K562 (cell line): Measurements from ENCODE around the gene GABRQ. TPM values are rescaled to one million over a fixed set of nuclear protein-coding genes. Genes with fewer than 3 reads are reported as not detected.

Experiments used
- CEBPG ChIP-seq, 3 experiments: fragments of 200-800 bp in 1 of 3; sonication (Bioruptor generic) in 1 of 3; sonication (generic) in 1 of 3; formaldehyde crosslinking in 1 of 3; IDR thresholded peaks in 2 of 3; conservative IDR thresholded peaks in 1 of 3; 2 replicates each; pipeline versions ENCODE4 v1.6.1 to v1.8.0; 2016 to 2022; ENCODE audit warnings: missing compliant biosample characterization in 2 of 3, missing genetic modification characterization in 2 of 3, mild to moderate bottlenecking in 1 of 3, missing genetic modification reagents in 1 of 3
- ERF ChIP-seq: fragments of 450-650 bp; formaldehyde crosslinking; IDR thresholded peaks from 2 replicates; pipeline ENCODE4 v1.4.0; 2020; ENCODE audit warnings: mild to moderate bottlenecking, mixed read lengths
- HOXB6 ChIP-seq: fragments of 250-450 bp; sonication (Bioruptor Pico); IDR thresholded peaks from 2 replicates; pipeline ENCODE4 v1.5.1; 2022; ENCODE audit warnings: mild to moderate bottlenecking, borderline replicate concordance
- KAT2B ChIP-seq: IDR thresholded peaks from one replicate; pipeline ENCODE4 v1.6.1; 2012; ENCODE audit warnings: low read depth, mild to moderate bottlenecking, control low read depth, inconsistent platforms, low read length, moderate library complexity
- KLF16 ChIP-seq: IDR thresholded peaks from 2 replicates; pipeline ENCODE4 v1.6.1; 2016; ENCODE audit warnings: antibody characterized with exemption
- MEF2D ChIP-seq: conservative IDR thresholded peaks from 2 replicates; pipeline ENCODE4 v1.6.1; 2016; ENCODE audit warnings: low read depth, missing genetic modification characterization, missing compliant biosample characterization
- NKRF ChIP-seq: fragments of 450-650 bp; IDR thresholded peaks from 2 replicates; pipeline ENCODE4 v1.6.1; 2016; ENCODE audit warnings: borderline replicate concordance
- NR1H2 ChIP-seq: sonication (generic); formaldehyde crosslinking; IDR thresholded peaks from 2 replicates; pipeline ENCODE4 v1.4.0; 2020; ENCODE audit warnings: mild to moderate bottlenecking, missing genetic modification reagents
- POLR2A ChIP-seq: fragments of 450-650 bp; conservative IDR thresholded peaks from 2 replicates; pipeline ENCODE4 v1.6.1; 2016
- POLR2H ChIP-seq: IDR thresholded peaks from 2 replicates; pipeline ENCODE4 v1.6.1; 2016; ENCODE audit warnings: missing genetic modification characterization, low read depth, mild to moderate bottlenecking, control low read depth, missing compliant biosample characterization, moderate library complexity
- RBM25 ChIP-seq: fragments of 200-400 bp; formaldehyde crosslinking; IDR thresholded peaks from 2 replicates; pipeline ENCODE4 v1.6.1; 2018; ENCODE audit warnings: low read length, low read depth, moderate library complexity; ENCODE audit not compliant: severe bottlenecking
- SMAD1 ChIP-seq: fragments of 150-350 bp; IDR thresholded peaks from 2 replicates; pipeline ENCODE4 v1.6.1; 2014; ENCODE audit warnings: low read length, low read depth; ENCODE audit not compliant: partially characterized antibody
- SMARCE1 ChIP-seq: fragments of 450-650 bp; IDR thresholded peaks from 2 replicates; pipeline ENCODE4 v1.7.1; 2016; ENCODE audit warnings: mild to moderate bottlenecking
- SRSF1 ChIP-seq: fragments of 200-400 bp; formaldehyde crosslinking; IDR thresholded peaks from 2 replicates; pipeline ENCODE4 v1.6.1; 2017; ENCODE audit warnings: mild to moderate bottlenecking, low read depth, low read length, moderate library complexity
- SRSF7 ChIP-seq: fragments of 200-400 bp; formaldehyde crosslinking; optimal IDR thresholded peaks from 2 replicates; pipeline ENCODE3; 2017; ENCODE audit warnings: mild to moderate bottlenecking, low read depth, low read length
- TAF9B ChIP-seq: fragments of 450-650 bp; IDR thresholded peaks from 2 replicates; pipeline ENCODE4 v1.6.1; 2018; ENCODE audit warnings: mild to moderate bottlenecking; ENCODE audit not compliant: partially characterized antibody
- TGIF2 ChIP-seq: sonication (generic); formaldehyde crosslinking; IDR thresholded peaks from 2 replicates; pipeline ENCODE4 v1.8.1; 2022; ENCODE audit warnings: mild to moderate bottlenecking, missing genetic modification reagents, moderate library complexity
- ZBTB1 ChIP-seq: sonication (generic); formaldehyde crosslinking; IDR thresholded peaks from 2 replicates; pipeline ENCODE4 v1.8.1; 2023; ENCODE audit warnings: missing genetic modification reagents, low read depth, mild to moderate bottlenecking, borderline replicate concordance
- ZBTB49 ChIP-seq: sonication (generic); formaldehyde crosslinking; IDR thresholded peaks from 2 replicates; pipeline ENCODE4 v1.8.0; 2022; ENCODE audit warnings: missing genetic modification reagents, mild to moderate bottlenecking, borderline replicate concordance
- ZNF133 ChIP-seq: fragments of 250-450 bp; sonication (Bioruptor Pico); IDR thresholded peaks from 2 replicates; pipeline ENCODE4 v1.4.0; 2020; ENCODE audit warnings: mild to moderate bottlenecking
- ZNF354B ChIP-seq: fragments of 250-450 bp; sonication (Bioruptor Pico); IDR thresholded peaks from 2 replicates; pipeline ENCODE4 v1.4.0; 2020
- ZNF696 ChIP-seq: fragments of 250-450 bp; sonication (Bioruptor Pico); conservative IDR thresholded peaks from 2 replicates; pipeline ENCODE4 v1.4.0; 2020; ENCODE audit warnings: mild to moderate bottlenecking, moderate library complexity
- polyA plus RNA-seq, 8 experiments: library from polyadenylated mRNA; depleted of rRNA in 4 of 8; stranded (reverse) in 5 of 8; unstranded in 3 of 8; fragments of >200 nt; fragmentation: Nextera tagmentation in 2 of 8; fragmentation: Illumina TruSeq in 1 of 8; extraction: Ambion mirVana in 2 of 8; extraction: Trizol in 1 of 8; gene quantifications; 2 replicates each; pipeline versions ENCODE4 v1.2.1 to v1.2.3, GENCODE V29; 2011 to 2014; ENCODE audit warnings: inconsistent platforms in 1 of 8, missing spikeins in 1 of 8
- total RNA-seq, 7 experiments: library from RNA; depleted of rRNA in 6 of 7; stranded (reverse); fragments of >200 nt in 6 of 7; fragmentation: Illumina TruSeq in 2 of 7; extraction: Trizol in 2 of 7; gene quantifications; 2 replicates each; pipeline versions ENCODE4 v1.2.1 to v1.2.3, GENCODE V29; 2011 to 2021; ENCODE audit warnings: low replicate concordance in 1 of 7
- TF ChIP-seq, protein P1 (sequence below): fragments of 450-650 bp; IDR thresholded peaks from 2 replicates; pipeline ENCODE4 v1.6.1; 2016
- TF ChIP-seq, protein P2 (sequence below): fragments of 250-450 bp; sonication (Bioruptor Pico); IDR thresholded peaks from 2 replicates; pipeline ENCODE4 v1.6.1; 2021; ENCODE audit warnings: mild to moderate bottlenecking

GABRQ gene
- total and polyA plus RNA-seq, 9 of the 15 experiments (the other 6 are each of a cell fraction or from before 2014, with no cell fraction given) = 0.25 to 3.2 (median 1.8) TPM

DNA sequence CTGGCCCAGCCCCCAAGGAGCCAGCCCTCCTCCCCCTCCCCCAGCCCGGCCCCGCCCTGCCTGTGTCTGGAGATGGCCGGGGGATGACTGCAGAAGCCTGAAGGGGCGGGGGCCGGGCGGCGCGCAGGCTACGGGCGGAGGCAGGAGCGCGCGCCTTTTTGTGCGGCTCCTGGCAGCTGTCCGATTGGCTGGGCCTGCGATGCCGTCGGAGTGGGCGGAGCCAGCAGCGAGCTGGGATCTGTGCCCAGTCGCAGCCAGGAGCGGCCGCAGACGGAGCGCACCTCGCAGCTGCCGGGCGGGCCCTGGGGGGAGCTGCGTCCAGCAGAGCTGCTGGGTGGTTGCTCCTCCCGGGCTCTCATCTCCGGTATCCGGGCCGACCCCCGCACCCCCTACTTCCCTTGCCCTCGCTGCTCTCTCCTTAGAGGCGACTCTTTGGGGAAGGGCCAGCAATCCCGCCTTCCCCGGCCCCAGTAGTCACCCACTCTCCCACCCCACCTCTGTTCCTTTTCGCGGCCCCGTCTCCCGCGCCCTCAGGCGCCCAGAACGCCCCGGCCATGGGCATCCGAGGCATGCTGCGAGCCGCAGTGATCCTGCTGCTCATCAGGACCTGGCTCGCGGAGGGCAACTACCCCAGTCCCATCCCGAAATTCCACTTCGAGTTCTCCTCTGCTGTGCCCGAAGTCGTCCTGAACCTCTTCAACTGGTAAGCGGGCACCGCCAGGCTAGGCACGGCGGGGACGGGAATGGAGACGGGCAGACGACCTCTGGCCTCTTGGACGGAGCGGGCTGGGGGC lies at the start of gene GABRQ (continued):
- TF ChIP-seq ZBTB49 (CRISPR knock-in tag) (no peak), POLR2A (peak; percentile 55; the same call in 1 of the 2 replicates), CEBPG (CRISPR knock-in tag; IDR thresholded peaks at IDR 0.05) (no peak), CEBPG (tag; conservative IDR thresholded peaks at IDR 0.05 in 1 of 2, IDR thresholded peaks at IDR 0.05 in 1 of 2) (no peak), NR1H2 (no peak), HOXB6 (no peak), SRSF1 (no peak), ZBTB1 (no peak), ZNF133 (CRISPR knock-in tag) (no peak), RBM25 (peak; percentile 31), KAT2B (no peak), SMAD1 (no peak), SRSF7 (no peak), ZNF354B (CRISPR knock-in tag) (no peak), ZNF696 (no peak), TGIF2 (CRISPR knock-in tag) (no peak), POLR2H (tag) (no peak), TAF9B (no peak), SMARCE1 (no peak), ERF (CRISPR knock-in tag) (no peak), MEF2D (no peak), NKRF (no peak), KLF16 (no peak)
- TF ChIP-seq, protein P1, sequence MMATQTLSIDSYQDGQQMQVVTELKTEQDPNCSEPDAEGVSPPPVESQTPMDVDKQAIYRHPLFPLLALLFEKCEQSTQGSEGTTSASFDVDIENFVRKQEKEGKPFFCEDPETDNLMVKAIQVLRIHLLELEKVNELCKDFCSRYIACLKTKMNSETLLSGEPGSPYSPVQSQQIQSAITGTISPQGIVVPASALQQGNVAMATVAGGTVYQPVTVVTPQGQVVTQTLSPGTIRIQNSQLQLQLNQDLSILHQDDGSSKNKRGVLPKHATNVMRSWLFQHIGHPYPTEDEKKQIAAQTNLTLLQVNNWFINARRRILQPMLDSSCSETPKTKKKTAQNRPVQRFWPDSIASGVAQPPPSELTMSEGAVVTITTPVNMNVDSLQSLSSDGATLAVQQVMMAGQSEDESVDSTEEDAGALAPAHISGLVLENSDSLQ = no peak
- TF ChIP-seq, protein P2, sequence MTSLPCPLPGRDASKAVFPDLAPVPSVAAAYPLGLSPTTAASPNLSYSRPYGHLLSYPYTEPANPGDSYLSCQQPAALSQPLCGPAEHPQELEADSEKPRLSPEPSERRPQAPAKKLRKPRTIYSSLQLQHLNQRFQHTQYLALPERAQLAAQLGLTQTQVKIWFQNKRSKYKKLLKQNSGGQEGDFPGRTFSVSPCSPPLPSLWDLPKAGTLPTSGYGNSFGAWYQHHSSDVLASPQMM = no peak
